KOPT-K1 (cell line): Measurements from ENCODE around the gene ZNF30.
"Not testable (repeated sequence)": the region's sequence is repeated elsewhere in the genome, so short reads cannot be mapped to it uniquely, and the experiment has no call there.

ENCODE experiments used
- H3K27ac ChIP-seq: fragments of 200-600 bp; sonication (generic); 2 replicates; pipeline ENCODE4 v1.5.1; 2016; ENCODE audit warnings: antibody characterized with exemption, mild to moderate bottlenecking, low read depth, low read length; ENCODE audit not compliant: poor library complexity, severe bottlenecking
- H3K36me3 ChIP-seq: fragments of 200-600 bp; sonication (generic); 2 replicates; pipeline ENCODE4 v1.5.1; 2017; ENCODE audit warnings: antibody characterized with exemption, mild to moderate bottlenecking, low read length, moderate library complexity; ENCODE audit not compliant: insufficient read depth
- H3K9me3 ChIP-seq: fragments of 200-600 bp; sonication (generic); 2 replicates; pipeline ENCODE4 v1.5.1; 2017; ENCODE audit warnings: antibody characterized with exemption, low read length, mild to moderate bottlenecking; ENCODE audit not compliant: insufficient read depth, poor library complexity, severe bottlenecking

ZNF30 gene

GRCh38 chr19:34991542-34992333, 65.0 kb downstream of the ZNF30 start:
- no peak overlapping the region for H3K27ac ChIP-seq
- no peaks in the 10 kb centered on the region for H3K36me3 ChIP-seq
- H3K9me3 ChIP-seq = peaks cover 10% of the 10 kb centered on the region

- not testable (repeated sequence) for H3K27ac ChIP-seq, H3K36me3 ChIP-seq
- peaks cover 10% of the 10 kb centered on the region for H3K9me3 ChIP-seq
Observed at GRCh38 chr19:34992582-34992981, 65.9 kb downstream of the ZNF30 start.

GRCh38 chr19:34994286-34994642, 67.6 kb downstream of the ZNF30 start:
- Histone ChIP-seq H3K27ac (no peak overlapping the region), H3K9me3 (peaks cover 10% of the 10 kb centered on the region), H3K36me3 (no peaks in the 10 kb centered on the region)
